H9 (cell line): Measurements from ENCODE around the gene HES1. TPM values are rescaled to one million over a fixed set of nuclear protein-coding genes. Genes with fewer than 3 reads are reported as not detected.

Source experiments
- DNase-seq: peaks from one replicate; pipeline ENCODE4 v3.0.0-alpha.2; 2017
- H2AFZ ChIP-seq: one replicate; pipeline ENCODE4 v1.6.1; 2013; ENCODE audit warnings: mild to moderate bottlenecking, low read length, control low read depth, moderate library complexity
- H2AK5ac ChIP-seq: 2 replicates; pipeline ENCODE4 v1.6.1; 2013; ENCODE audit warnings: low read length, control low read depth, mixed read lengths; ENCODE audit not compliant: insufficient read length
- H2BK120ac ChIP-seq: one replicate; pipeline ENCODE4 v1.6.1; 2013; ENCODE audit warnings: low read depth, mild to moderate bottlenecking, low read length, control low read depth, inconsistent platforms; ENCODE audit not compliant: poor library complexity, severe bottlenecking
- H2BK12ac ChIP-seq: 2 replicates; pipeline ENCODE4 v1.6.1; 2013; ENCODE audit warnings: low read length, control low read depth, mixed read lengths, low read depth; ENCODE audit not compliant: insufficient read length
- H2BK15ac ChIP-seq: 2 replicates; pipeline ENCODE4 v1.6.1; 2013; ENCODE audit warnings: low read depth, low read length, control low read depth
- H2BK20ac ChIP-seq: one replicate; pipeline ENCODE4 v1.6.1; 2013; ENCODE audit warnings: low read depth, mild to moderate bottlenecking, low read length, control low read depth, inconsistent platforms; ENCODE audit not compliant: poor library complexity, severe bottlenecking
- H2BK5ac ChIP-seq: 2 replicates; pipeline ENCODE4 v1.6.1; 2013; ENCODE audit warnings: low read length, control low read depth, mixed read lengths; ENCODE audit not compliant: insufficient read length
- H3K14ac ChIP-seq: 2 replicates; pipeline ENCODE4 v1.6.1; 2013; ENCODE audit warnings: low read length, control low read depth; ENCODE audit not compliant: insufficient read depth
- H3K18ac ChIP-seq: 2 replicates; pipeline ENCODE4 v1.6.1; 2013; ENCODE audit warnings: low read depth, mild to moderate bottlenecking, mixed read lengths, low read length, control low read depth; ENCODE audit not compliant: insufficient read length
- H3K23ac ChIP-seq: 2 replicates; pipeline ENCODE4 v1.6.1; 2013; ENCODE audit warnings: low read length, control low read depth, mixed read lengths, low read depth; ENCODE audit not compliant: insufficient read length
- H3K23me2 ChIP-seq: 2 replicates; pipeline ENCODE4 v1.6.1; 2013; ENCODE audit warnings: low read depth, mild to moderate bottlenecking, mixed read lengths, low read length, control low read depth; ENCODE audit not compliant: insufficient read length, poor library complexity, severe bottlenecking
- H3K27ac ChIP-seq: 2 replicates; pipeline ENCODE4 v1.5.1; 2013; ENCODE audit warnings: low read length, control low read depth, mixed read lengths, low read depth; ENCODE audit not compliant: insufficient read length
- H3K27me3 ChIP-seq: 2 replicates; pipeline ENCODE4 v1.6.1; 2013; ENCODE audit warnings: low read length, control low read depth, inconsistent platforms; ENCODE audit not compliant: insufficient read depth
- H3K4ac ChIP-seq: 2 replicates; pipeline ENCODE4 v1.6.1; 2013; ENCODE audit warnings: low read depth, mild to moderate bottlenecking, control low read depth, inconsistent platforms, low read length, moderate library complexity
- H3K4me1 ChIP-seq: 2 replicates; pipeline ENCODE4 v1.6.1; 2013; ENCODE audit warnings: low read length, control low read depth, inconsistent platforms; ENCODE audit not compliant: insufficient read depth
- H3K4me2 ChIP-seq: 2 replicates; pipeline ENCODE4 v1.6.1; 2013; ENCODE audit warnings: low read length, control low read depth, mixed read lengths; ENCODE audit not compliant: insufficient read length, insufficient read depth
- H3K56ac ChIP-seq: 2 replicates; pipeline ENCODE4 v1.6.1; 2013; ENCODE audit warnings: low read depth, mild to moderate bottlenecking, mixed read lengths, low read length, control low read depth; ENCODE audit not compliant: insufficient read length
- H3K79me1 ChIP-seq: 2 replicates; pipeline ENCODE4 v1.6.1; 2013; ENCODE audit warnings: low read depth, mild to moderate bottlenecking, moderate library complexity, low read length, control low read depth, inconsistent platforms; ENCODE audit not compliant: insufficient read depth, poor library complexity, severe bottlenecking
- H3K79me2 ChIP-seq: 2 replicates; pipeline ENCODE4 v1.6.1; 2013; ENCODE audit warnings: low read length, control low read depth, inconsistent platforms; ENCODE audit not compliant: insufficient read depth
- H3K9ac ChIP-seq: 2 replicates; pipeline ENCODE4 v1.6.1; 2013; ENCODE audit warnings: low read length, control low read depth, mixed read lengths; ENCODE audit not compliant: insufficient read length; ENCODE audit errors: extremely low read depth
- H3K9me3 ChIP-seq: one replicate; pipeline ENCODE4 v1.6.1; 2013; ENCODE audit warnings: low read depth, low read length, inconsistent platforms; ENCODE audit not compliant: control insufficient read depth
- H3T11ph ChIP-seq: one replicate; pipeline ENCODE4 v1.6.1; 2013; ENCODE audit warnings: mild to moderate bottlenecking, low read length, control low read depth, inconsistent platforms
- H4K20me1 ChIP-seq: one replicate; pipeline ENCODE4 v1.6.1; 2013; ENCODE audit not compliant: control insufficient read depth, insufficient read length, insufficient read depth
- H4K5ac ChIP-seq: 2 replicates; pipeline ENCODE4 v1.6.1; 2013; ENCODE audit warnings: low read depth, mild to moderate bottlenecking, mixed read lengths, low read length, control low read depth; ENCODE audit not compliant: insufficient read length
- H4K8ac ChIP-seq: replicated peaks from 2 replicates; pipeline ENCODE4 v1.6.1; 2013; ENCODE audit warnings: low read length, control low read depth, mixed read lengths, low read depth; ENCODE audit not compliant: insufficient read length
- H4K91ac ChIP-seq: 2 replicates; pipeline ENCODE4 v1.6.1; 2013; ENCODE audit warnings: low read depth, mild to moderate bottlenecking, moderate library complexity, mixed read lengths, low read length, control low read depth; ENCODE audit not compliant: insufficient read length
- H3K27ac Mint-ChIP-seq, 3 experiments: 2 replicates in 2 of 3; 3 replicates in 1 of 3; pipeline ENCODE4 v1.8.0; 2020 to 2021; ENCODE audit warnings: mixed read lengths in 3 of 3, mild to moderate bottlenecking in 1 of 3, moderate library complexity in 1 of 3
- H3K27me3 Mint-ChIP-seq: 2 replicates; pipeline ENCODE4 v1.8.0; 2021; ENCODE audit warnings: low read depth, mild to moderate bottlenecking, moderate library complexity, mixed read lengths
- H3K36me3 Mint-ChIP-seq, 3 experiments: 2 replicates in 2 of 3; 3 replicates in 1 of 3; pipeline ENCODE4 v1.8.0; 2020 to 2021; ENCODE audit warnings: low read depth in 3 of 3, mixed read lengths in 3 of 3; ENCODE audit not compliant: insufficient read depth in 1 of 3
- H3K4me1 Mint-ChIP-seq, 2 experiments: 2 replicates each; pipeline ENCODE4 v1.8.0; 2020; ENCODE audit warnings: mixed read lengths in 2 of 2
- H3K4me3 Mint-ChIP-seq, 2 experiments: 2 replicates in 1 of 2; 3 replicates in 1 of 2; pipeline ENCODE4 v1.8.0; 2020 to 2021; ENCODE audit warnings: mild to moderate bottlenecking in 2 of 2, mixed read lengths in 2 of 2, moderate library complexity in 1 of 2
- H3K9me3 Mint-ChIP-seq, 2 experiments: 2 replicates in 1 of 2; 3 replicates in 1 of 2; pipeline ENCODE4 v1.8.0; 2020; ENCODE audit warnings: mild to moderate bottlenecking in 2 of 2, mixed read lengths in 2 of 2, moderate library complexity in 1 of 2
- WGBS: extraction: QIAGEN DNeasy Blood & Tissue Kit; methylation state at CpG from one replicate; pipeline ENCODE4 v1.1.7; 2013; ENCODE audit warnings: missing lambda C conversion rate, low lambda C conversion rate, mixed read lengths; ENCODE audit not compliant: insufficient read length; ENCODE audit errors: extremely low coverage; 5-methylcytosine and 5-hydroxymethylcytosine counted together
- total RNA-seq: library from RNA; stranded (reverse); gene quantifications from 2 replicates; pipeline ENCODE4 v1.2.1, GENCODE V29; 2021
- TF ChIP-seq, protein P1 (sequence below): fragments of 200-600 bp; sonication (generic); conservative IDR thresholded peaks from 3 replicates; pipeline ENCODE4 v1.8.0; 2021; ENCODE audit warnings: antibody characterized with exemption, mild to moderate bottlenecking

The HES1 gene
- total RNA-seq, 1 experiment from 2014 or later, result 23.2 TPM

DNA sequence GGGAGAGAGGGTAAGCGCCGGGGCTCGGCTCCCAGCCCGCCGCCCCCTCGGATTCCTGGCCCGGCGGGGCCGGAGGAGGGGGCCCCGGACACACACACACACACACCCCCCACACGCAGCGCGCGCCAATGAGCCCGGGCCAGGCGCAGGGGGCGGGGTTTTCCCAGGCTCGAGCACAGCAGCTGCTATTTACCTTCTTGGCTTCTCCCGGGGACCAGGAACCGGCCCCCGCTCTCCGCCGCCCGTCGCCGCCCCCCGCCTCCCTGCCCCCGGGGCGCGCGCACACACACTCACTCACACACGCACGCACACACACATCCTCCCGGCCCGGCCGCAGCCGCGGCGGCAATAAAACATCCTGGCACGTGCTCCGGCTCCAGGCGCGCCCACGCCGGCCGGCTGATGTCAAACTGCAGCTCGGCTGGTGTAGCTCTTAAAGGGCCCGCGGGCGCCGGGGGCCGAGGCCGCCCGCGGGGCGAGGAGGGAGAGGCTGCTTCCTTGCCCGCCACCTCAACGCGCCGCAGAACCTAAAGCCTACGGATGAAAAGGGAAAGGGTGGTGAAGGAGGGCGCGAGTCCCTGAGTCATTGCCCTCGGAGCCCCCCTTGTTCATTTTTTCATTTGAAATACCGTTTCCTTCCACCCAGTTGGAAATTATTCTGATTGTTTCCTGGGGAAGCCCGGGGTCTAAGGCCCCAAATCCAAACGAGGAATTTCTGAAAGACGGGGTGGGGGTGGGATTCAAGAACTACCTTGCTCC lies 1.0 kb upstream of the HES1 start:
- Histone ChIP-seq H4K20me1 (no peaks in the 10 kb centered on the region), H3T11ph (no peak overlapping the region), H3K56ac (no peak overlapping the region), H2BK5ac (no peak overlapping the region), H4K8ac (no peak overlapping the region), H2BK12ac (no peak overlapping the region), H3K79me1 (no peaks in the 10 kb centered on the region), H2BK120ac (no peak overlapping the region), H3K9me3 (no peaks in the 10 kb centered on the region), H3K18ac (no peak overlapping the region), H3K4me2 (peak overlapping the region; percentile 92), H3K23me2 (peaks cover 24% of the 10 kb centered on the region), H3K79me2 (no peaks in the 10 kb centered on the region), H2AK5ac (no peak overlapping the region), H3K14ac (no peak overlapping the region), H3K27ac (no peak overlapping the region), H3K9ac (peak overlapping the region; percentile 64), H4K91ac (no peak overlapping the region), H3K4me1 (peaks cover 30% of the 10 kb centered on the region), H3K27me3 (no peaks in the 10 kb centered on the region; the same call in 1 of the 2 replicates), H2BK20ac (no peak overlapping the region), H2AFZ (no peak overlapping the region), H4K5ac (no peak overlapping the region), H3K4ac (no peak overlapping the region), H3K23ac (no peak overlapping the region), H2BK15ac (no peak overlapping the region)
- peak overlapping the region; percentile 77 to 88 (median 86); a peak in 5 of 7 replicates for H3K27ac Mint-ChIP-seq
- peaks cover 9 to 18% (median 16%) of the 10 kb centered on the region in 3 experiments for H3K36me3 Mint-ChIP-seq
- H3K27me3 Mint-ChIP-seq, result peaks cover 60% of the 10 kb centered on the region
- H3K4me1 Mint-ChIP-seq, result peaks cover 65 to 73% of the 10 kb centered on the region in 2 experiments
- WGBS, result no CpG with 5 or more reads among the region's 68 CpGs
- peak overlapping the region; percentile 84 to 94 for H3K4me3 Mint-ChIP-seq
- peak; percentile 95 for DNase-seq
- TF ChIP-seq, protein P1, sequence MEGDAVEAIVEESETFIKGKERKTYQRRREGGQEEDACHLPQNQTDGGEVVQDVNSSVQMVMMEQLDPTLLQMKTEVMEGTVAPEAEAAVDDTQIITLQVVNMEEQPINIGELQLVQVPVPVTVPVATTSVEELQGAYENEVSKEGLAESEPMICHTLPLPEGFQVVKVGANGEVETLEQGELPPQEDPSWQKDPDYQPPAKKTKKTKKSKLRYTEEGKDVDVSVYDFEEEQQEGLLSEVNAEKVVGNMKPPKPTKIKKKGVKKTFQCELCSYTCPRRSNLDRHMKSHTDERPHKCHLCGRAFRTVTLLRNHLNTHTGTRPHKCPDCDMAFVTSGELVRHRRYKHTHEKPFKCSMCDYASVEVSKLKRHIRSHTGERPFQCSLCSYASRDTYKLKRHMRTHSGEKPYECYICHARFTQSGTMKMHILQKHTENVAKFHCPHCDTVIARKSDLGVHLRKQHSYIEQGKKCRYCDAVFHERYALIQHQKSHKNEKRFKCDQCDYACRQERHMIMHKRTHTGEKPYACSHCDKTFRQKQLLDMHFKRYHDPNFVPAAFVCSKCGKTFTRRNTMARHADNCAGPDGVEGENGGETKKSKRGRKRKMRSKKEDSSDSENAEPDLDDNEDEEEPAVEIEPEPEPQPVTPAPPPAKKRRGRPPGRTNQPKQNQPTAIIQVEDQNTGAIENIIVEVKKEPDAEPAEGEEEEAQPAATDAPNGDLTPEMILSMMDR, result no peak
- H3K9me3 Mint-ChIP-seq, result no peaks in the 10 kb centered on the region; a peak in 2 of 5 replicates
